Activated B cell treated with CpG ODN at 0.5 μM for 24 hours (primary cell): ENCODE results near the gene POLE. TPM values are rescaled to one million over a fixed set of nuclear protein-coding genes. Genes with fewer than 3 reads are reported as not detected.

ENCODE experiments used
- ATAC-seq: fragments of 200-7000 bp; cut with Tn5 transposase; one replicate; pipeline ENCODE4 v1.10.0; 2021; ENCODE audit warnings: low read depth, mild to moderate bottlenecking, moderate library complexity
- CTCF ChIA-PET: fragments of 350-600 bp; sonication (Branson Sonifier 250); formaldehyde crosslinking; loops from one replicate; lab custom pipeline; 2021; ENCODE audit warnings: antibody characterized with exemption; lab: Charles Lee
- POLR2A ChIA-PET: fragments of 350-600 bp; sonication (Branson Sonifier 250); formaldehyde crosslinking; loops from one replicate; lab custom pipeline; 2021; ENCODE audit warnings: antibody characterized with exemption; lab: Charles Lee
- DNase-seq: peaks from one replicate; pipeline ENCODE4 v3.0.0; 2022
- H3K27ac Mint-ChIP-seq: one replicate; pipeline ENCODE4 v1.8.0; 2020; ENCODE audit warnings: mixed read lengths
- H3K27me3 Mint-ChIP-seq: one replicate; pipeline ENCODE4 v1.8.0; 2021; ENCODE audit warnings: mixed read lengths
- H3K36me3 Mint-ChIP-seq: one replicate; pipeline ENCODE4 v1.8.0; 2021; ENCODE audit warnings: low read depth, mixed read lengths
- H3K4me1 Mint-ChIP-seq: one replicate; pipeline ENCODE4 v1.8.0; 2021; ENCODE audit warnings: mixed read lengths
- H3K4me3 Mint-ChIP-seq: one replicate; pipeline ENCODE4 v1.8.0; 2020; ENCODE audit warnings: mild to moderate bottlenecking, mixed read lengths
- H3K9me3 Mint-ChIP-seq: one replicate; pipeline ENCODE4 v1.8.0; 2020; ENCODE audit warnings: mixed read lengths
- intact Hi-C: fragments of 100-400 bp; cut with micrococcal nuclease; formaldehyde crosslinking; loops from one replicate; pipeline ENCODE4 v1.15.1; 2024
- total RNA-seq: library from RNA; stranded (reverse); gene quantifications from 2 replicates; pipeline ENCODE4 v1.2.3, GENCODE V29; 2022
- TF ChIP-seq, protein P1 (sequence below): fragments of 200-600 bp; IDR thresholded peaks from one replicate; pipeline ENCODE4 v1.8.0; 2022; ENCODE audit warnings: antibody characterized with exemption, mild to moderate bottlenecking

POLE gene
- total RNA-seq, 1 donor from 2014 or later = 64.3 TPM

DNA sequence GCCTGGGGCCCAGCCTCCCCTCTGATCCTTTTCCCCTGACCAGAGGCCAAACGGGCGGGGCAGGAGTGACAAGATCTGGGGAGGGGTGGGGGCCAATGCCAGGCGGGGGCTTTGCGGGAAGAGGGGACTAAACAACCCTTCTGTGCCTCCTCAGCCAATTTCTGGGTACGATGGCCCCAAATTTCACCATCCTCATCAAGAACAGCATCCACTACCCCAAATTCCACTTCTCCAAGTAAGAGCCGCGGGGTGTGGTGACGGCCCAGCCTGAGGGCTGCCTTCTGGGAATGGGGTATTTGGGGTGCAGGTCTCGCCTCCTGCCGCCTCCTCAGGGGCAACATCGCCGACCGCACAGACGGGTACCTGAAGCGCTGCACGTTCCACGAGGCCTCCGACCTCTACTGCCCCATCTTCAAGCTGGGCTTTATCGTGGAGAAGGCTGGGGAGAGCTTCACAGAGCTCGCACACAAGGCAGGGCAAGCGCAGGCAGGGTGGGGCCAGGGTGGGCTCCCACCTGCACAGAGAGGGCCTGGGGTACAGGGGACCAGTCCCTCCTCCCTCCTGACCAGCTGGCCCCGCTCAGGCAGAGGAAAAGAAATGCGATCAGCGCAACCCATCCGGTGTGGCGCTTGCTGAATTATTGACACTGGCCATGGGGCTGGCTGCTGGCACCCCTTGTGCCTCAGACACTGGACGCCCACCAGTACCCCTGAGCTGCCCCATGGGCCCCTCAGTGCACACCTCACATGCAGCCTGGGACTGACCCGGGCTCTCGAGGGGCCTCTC lies 66.8 kb downstream of the POLE start:
- Mint-ChIP-seq H3K36me3 (peaks cover 9% of the 10 kb centered on the region), H3K27ac (no peak overlapping the region), H3K4me1 (peaks cover 6% of the 10 kb centered on the region), H3K27me3 (peaks cover 14% of the 10 kb centered on the region), H3K4me3 (no peak overlapping the region), H3K9me3 (no peaks in the 10 kb centered on the region)
- TF ChIP-seq, protein P1, sequence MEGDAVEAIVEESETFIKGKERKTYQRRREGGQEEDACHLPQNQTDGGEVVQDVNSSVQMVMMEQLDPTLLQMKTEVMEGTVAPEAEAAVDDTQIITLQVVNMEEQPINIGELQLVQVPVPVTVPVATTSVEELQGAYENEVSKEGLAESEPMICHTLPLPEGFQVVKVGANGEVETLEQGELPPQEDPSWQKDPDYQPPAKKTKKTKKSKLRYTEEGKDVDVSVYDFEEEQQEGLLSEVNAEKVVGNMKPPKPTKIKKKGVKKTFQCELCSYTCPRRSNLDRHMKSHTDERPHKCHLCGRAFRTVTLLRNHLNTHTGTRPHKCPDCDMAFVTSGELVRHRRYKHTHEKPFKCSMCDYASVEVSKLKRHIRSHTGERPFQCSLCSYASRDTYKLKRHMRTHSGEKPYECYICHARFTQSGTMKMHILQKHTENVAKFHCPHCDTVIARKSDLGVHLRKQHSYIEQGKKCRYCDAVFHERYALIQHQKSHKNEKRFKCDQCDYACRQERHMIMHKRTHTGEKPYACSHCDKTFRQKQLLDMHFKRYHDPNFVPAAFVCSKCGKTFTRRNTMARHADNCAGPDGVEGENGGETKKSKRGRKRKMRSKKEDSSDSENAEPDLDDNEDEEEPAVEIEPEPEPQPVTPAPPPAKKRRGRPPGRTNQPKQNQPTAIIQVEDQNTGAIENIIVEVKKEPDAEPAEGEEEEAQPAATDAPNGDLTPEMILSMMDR = no peak
- DNase-seq = no peak
- CTCF ChIA-PET = no interaction called here
- POLR2A ChIA-PET = no interaction called here
- intact Hi-C loops = no loop called here
- no peak for ATAC-seq

DNA sequence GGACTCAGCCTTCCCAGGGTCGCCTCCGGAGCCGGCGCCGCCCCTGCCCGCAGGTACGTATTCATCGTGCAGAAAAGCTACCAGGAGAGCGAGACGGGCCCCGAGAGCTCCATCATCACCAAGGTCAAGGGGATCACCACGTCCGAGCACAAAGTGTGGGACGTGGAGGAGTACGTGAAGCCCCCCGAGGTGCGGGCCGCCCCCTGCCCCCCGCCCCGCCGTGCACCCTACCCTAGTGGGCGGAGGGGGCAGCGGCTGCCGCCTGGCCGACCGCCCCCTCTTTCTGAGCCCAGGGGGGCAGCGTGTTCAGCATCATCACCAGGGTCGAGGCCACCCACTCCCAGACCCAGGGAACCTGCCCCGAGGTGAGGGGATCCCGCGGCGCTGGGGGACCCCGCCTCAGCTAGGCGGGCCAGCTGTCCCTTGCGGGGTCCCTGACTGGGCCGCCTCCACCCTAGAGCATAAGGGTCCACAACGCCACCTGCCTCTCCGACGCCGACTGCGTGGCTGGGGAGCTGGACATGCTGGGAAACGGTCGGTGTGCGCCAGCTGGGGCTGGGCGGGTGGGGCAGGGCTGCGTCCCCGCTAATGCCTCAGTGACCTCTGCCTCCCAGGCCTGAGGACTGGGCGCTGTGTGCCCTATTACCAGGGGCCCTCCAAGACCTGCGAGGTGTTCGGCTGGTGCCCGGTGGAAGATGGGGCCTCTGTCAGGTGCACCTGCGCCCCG lies 67.6 kb downstream of the POLE start:
- Mint-ChIP-seq H3K9me3 (no peaks in the 10 kb centered on the region), H3K27ac (no peak overlapping the region), H3K27me3 (peaks cover 17% of the 10 kb centered on the region), H3K4me3 (no peak overlapping the region), H3K4me1 (peaks cover 11% of the 10 kb centered on the region), H3K36me3 (peaks cover 1% of the 10 kb centered on the region)
- intact Hi-C loops = no loop called here
- ChIA-PET CTCF (no interaction called here), POLR2A (no interaction called here)
- no peak for DNase-seq
- no peak for ATAC-seq
- TF ChIP-seq, protein P1 = no peak

DNA sequence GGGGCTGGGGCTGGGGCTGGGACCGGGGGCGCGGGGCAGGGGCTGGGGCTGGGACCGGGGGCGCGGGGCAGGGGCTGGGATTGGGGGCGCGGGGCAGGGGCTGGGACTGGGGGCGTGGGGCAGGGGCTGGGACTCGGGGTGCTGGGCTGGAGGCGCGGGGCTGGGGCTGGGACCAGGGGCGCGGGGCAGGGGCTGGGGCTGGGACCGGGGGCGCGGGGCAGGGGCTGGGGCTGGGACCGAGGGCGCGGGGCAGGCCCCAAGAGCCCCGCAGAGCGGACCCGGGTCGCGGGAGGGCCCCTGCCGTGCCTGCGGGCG lies 68.1 kb downstream of the POLE start:
- Mint-ChIP-seq H3K27ac (no peak overlapping the region), H3K4me3 (no peak overlapping the region), H3K4me1 (peaks cover 11% of the 10 kb centered on the region), H3K9me3 (no peaks in the 10 kb centered on the region), H3K27me3 (peaks cover 17% of the 10 kb centered on the region), H3K36me3 (no peaks in the 10 kb centered on the region)
- CTCF ChIA-PET = no interaction called here
- ATAC-seq (no peak), DNase-seq (no peak)
- intact Hi-C loops = no loop called here
- POLR2A ChIA-PET = no interaction called here
- TF ChIP-seq, protein P1 = no peak

DNA sequence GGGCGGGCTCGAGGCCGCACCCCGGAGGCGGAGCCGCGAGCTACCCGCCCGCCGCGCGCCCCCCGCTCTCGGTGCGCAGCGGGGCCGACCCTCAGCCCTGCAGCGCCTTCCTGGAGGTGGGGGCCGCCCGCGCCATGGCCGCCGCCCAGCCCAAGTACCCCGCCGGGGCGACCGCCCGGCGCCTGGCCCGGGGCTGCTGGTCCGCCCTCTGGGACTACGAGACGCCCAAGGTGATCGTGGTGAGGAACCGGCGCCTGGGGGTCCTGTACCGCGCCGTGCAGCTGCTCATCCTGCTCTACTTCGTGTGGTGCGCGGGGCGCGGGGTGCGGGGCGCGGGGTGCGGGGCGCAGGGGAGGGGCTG lies 68.5 kb downstream of the POLE start, which contains the start of gene P2RX2:
TSS of gene P2RX2 (plus strand) at position 94 of the 361 bp plus-strand sequence. CDS start at position 135, 41 bp downstream.
- ChIA-PET CTCF (no interaction called here), POLR2A (no interaction called here)
- peaks cover 17% of the 10 kb centered on the region for H3K27me3 Mint-ChIP-seq
- no peaks in the 10 kb centered on the region for H3K36me3 Mint-ChIP-seq
- ATAC-seq = no peak
- no peaks in the 10 kb centered on the region for H3K9me3 Mint-ChIP-seq
- H3K4me1 Mint-ChIP-seq = peaks cover 11% of the 10 kb centered on the region
- TF ChIP-seq, protein P1 = no peak
- H3K27ac Mint-ChIP-seq = no peak within 1 kb of the TSS
- peak within 1 kb of the TSS; percentile 59 for H3K4me3 Mint-ChIP-seq
- DNase-seq = no peak
- intact Hi-C loops = no loop called here
